ENCODE measurements around the gene ARHGEF28.

GRCh38 chr5:73718762-73719161 lies 92.8 kb downstream of the ARHGEF28 start:
- no peak for TF ChIP-seq EZH2 (IDR thresholded peaks at IDR 0.05; ENCODE audit: borderline replicate concordance, insufficient read depth, low read depth, low read length, poor library complexity, severe bottlenecking)
- no peak for TF ChIP-seq CTCF (IDR thresholded peaks at IDR 0.05)

Measured in B cell (primary cell).